Esophagus squamous epithelium (tissue), 4 donors: ENCODE results near the gene UNC5C.

Experiments used
- POLR2A ChIP-seq, 4 donors: fragments of 450-650 bp; IDR thresholded peaks; one replicate each; pipeline ENCODE4 v1.6.1; 2017; ENCODE audit warnings: antibody characterized with exemption in 4 of 4, mild to moderate bottlenecking in 4 of 4, moderate library complexity in 3 of 4
- TF ChIP-seq, protein P1 (sequence below), 6 experiments: fragments of 450-650 bp in 4 of 6; fragments of 200-600 bp in 2 of 6; sonication (generic) in 2 of 6; IDR thresholded peaks; one replicate each; pipeline ENCODE4 v1.5.1; 2016 to 2019; ENCODE audit warnings: antibody characterized with exemption in 6 of 6, mild to moderate bottlenecking in 4 of 6, moderate library complexity in 4 of 6

GRCh38 chr4:95472534-95472933 lies 76.2 kb downstream of the UNC5C start:
- TF ChIP-seq, protein P1, sequence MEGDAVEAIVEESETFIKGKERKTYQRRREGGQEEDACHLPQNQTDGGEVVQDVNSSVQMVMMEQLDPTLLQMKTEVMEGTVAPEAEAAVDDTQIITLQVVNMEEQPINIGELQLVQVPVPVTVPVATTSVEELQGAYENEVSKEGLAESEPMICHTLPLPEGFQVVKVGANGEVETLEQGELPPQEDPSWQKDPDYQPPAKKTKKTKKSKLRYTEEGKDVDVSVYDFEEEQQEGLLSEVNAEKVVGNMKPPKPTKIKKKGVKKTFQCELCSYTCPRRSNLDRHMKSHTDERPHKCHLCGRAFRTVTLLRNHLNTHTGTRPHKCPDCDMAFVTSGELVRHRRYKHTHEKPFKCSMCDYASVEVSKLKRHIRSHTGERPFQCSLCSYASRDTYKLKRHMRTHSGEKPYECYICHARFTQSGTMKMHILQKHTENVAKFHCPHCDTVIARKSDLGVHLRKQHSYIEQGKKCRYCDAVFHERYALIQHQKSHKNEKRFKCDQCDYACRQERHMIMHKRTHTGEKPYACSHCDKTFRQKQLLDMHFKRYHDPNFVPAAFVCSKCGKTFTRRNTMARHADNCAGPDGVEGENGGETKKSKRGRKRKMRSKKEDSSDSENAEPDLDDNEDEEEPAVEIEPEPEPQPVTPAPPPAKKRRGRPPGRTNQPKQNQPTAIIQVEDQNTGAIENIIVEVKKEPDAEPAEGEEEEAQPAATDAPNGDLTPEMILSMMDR (IDR thresholded peaks at IDR 0.05), result no peak
- TF ChIP-seq POLR2A (IDR thresholded peaks at IDR 0.05), result no peak
